HCT116 (cell line): ENCODE data around the gene ADM2.

Experiments
- CBX3 ChIP-seq: IDR thresholded peaks from 2 replicates; pipeline ENCODE4 v1.6.1; 2012; ENCODE audit warnings: low read depth
- ELF1 ChIP-seq: IDR thresholded peaks from 2 replicates; pipeline ENCODE4 v1.6.1; 2012; ENCODE audit warnings: low read depth, borderline replicate concordance
- EZH2 ChIP-seq: fragments of 200-600 bp; sonication (generic); IDR thresholded peaks from 2 replicates; pipeline ENCODE4 v1.6.1; 2017; ENCODE audit warnings: antibody characterized with exemption, mixed run types
- POLR2A ChIP-seq: IDR thresholded peaks from 2 replicates; pipeline ENCODE4 v1.7.0; 2011; ENCODE audit warnings: borderline replicate concordance; ENCODE audit not compliant: insufficient read depth, insufficient read length; ENCODE audit errors: extremely low read depth
- POLR2AphosphoS5 ChIP-seq: IDR thresholded peaks from 2 replicates; pipeline ENCODE4 v1.6.1; 2011; ENCODE audit warnings: mild to moderate bottlenecking, low read depth, low read length, moderate library complexity
- RAD21 ChIP-seq: IDR thresholded peaks from 2 replicates; pipeline ENCODE4 v1.6.1; 2012; ENCODE audit warnings: low read depth, mild to moderate bottlenecking
- SP1 ChIP-seq: IDR thresholded peaks from 2 replicates; pipeline ENCODE4 v1.6.1; 2012; ENCODE audit warnings: low read depth
- TCF7L2 ChIP-seq: IDR thresholded peaks from 2 replicates; pipeline ENCODE4 v1.7.0; 2011; ENCODE audit warnings: borderline replicate concordance, inconsistent platforms; ENCODE audit not compliant: insufficient read depth, insufficient read length; ENCODE audit errors: extremely low read depth
- YY1 ChIP-seq: IDR thresholded peaks from 2 replicates; pipeline ENCODE4 v1.6.1; 2011; ENCODE audit warnings: low read length, low read depth, moderate library complexity, mild to moderate bottlenecking; ENCODE audit not compliant: insufficient replicate concordance; ENCODE audit errors: extremely low read depth
- ZNF274 ChIP-seq: fragments of 200-500 bp; sonication (Bioruptor generic); IDR thresholded peaks from 2 replicates; pipeline ENCODE4 v1.6.1; 2014; ENCODE audit warnings: mild to moderate bottlenecking, low read depth, low read length, inconsistent platforms
- TF ChIP-seq, protein P1 (sequence below), 3 experiments: fragments of 200-600 bp in 1 of 3; sonication (generic) in 1 of 3; IDR thresholded peaks in 2 of 3; conservative IDR thresholded peaks in 1 of 3; 2 replicates each; pipeline ENCODE4 v1.5.1; 2012 to 2017; ENCODE audit warnings: low read depth in 2 of 3, low read length in 2 of 3, antibody characterized with exemption in 1 of 3, borderline replicate concordance in 1 of 3, control low read depth in 1 of 3, mild to moderate bottlenecking in 1 of 3, mixed read lengths in 1 of 3, mixed run types in 1 of 3, moderate library complexity in 1 of 3; ENCODE audit not compliant: insufficient read depth in 1 of 3
- TF ChIP-seq, protein P2 (sequence below): IDR thresholded peaks from 2 replicates; pipeline ENCODE4 v1.6.1; 2012
- TF ChIP-seq, protein P3 (sequence below): IDR thresholded peaks from 2 replicates; pipeline ENCODE4 v1.6.1; 2011; ENCODE audit warnings: mild to moderate bottlenecking, low read length, moderate library complexity; ENCODE audit not compliant: insufficient replicate concordance; ENCODE audit errors: extremely low read depth

DNA sequence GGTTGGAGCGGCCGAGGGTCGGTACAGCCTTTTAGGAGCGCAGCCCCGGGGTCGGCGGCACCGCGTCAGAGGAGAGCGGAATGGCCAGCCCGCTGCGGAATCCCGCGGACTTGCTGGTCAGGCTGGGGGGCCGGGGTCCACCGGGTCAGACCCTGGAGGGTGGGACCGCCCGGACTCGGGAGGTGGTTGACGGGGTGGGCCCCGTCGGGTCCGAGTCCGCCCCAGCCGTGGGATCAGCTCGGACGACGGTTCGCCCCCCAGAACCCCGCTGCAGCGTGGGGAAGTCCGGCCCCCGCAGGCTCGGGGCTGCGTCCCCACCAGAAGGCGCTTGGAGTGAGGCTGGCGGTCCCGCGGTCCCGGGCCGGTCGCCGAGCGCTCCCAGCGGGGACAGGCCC, 301 bp upstream of the ADM2 start:
- TF ChIP-seq, protein P1, sequence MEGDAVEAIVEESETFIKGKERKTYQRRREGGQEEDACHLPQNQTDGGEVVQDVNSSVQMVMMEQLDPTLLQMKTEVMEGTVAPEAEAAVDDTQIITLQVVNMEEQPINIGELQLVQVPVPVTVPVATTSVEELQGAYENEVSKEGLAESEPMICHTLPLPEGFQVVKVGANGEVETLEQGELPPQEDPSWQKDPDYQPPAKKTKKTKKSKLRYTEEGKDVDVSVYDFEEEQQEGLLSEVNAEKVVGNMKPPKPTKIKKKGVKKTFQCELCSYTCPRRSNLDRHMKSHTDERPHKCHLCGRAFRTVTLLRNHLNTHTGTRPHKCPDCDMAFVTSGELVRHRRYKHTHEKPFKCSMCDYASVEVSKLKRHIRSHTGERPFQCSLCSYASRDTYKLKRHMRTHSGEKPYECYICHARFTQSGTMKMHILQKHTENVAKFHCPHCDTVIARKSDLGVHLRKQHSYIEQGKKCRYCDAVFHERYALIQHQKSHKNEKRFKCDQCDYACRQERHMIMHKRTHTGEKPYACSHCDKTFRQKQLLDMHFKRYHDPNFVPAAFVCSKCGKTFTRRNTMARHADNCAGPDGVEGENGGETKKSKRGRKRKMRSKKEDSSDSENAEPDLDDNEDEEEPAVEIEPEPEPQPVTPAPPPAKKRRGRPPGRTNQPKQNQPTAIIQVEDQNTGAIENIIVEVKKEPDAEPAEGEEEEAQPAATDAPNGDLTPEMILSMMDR (IDR thresholded peaks at IDR 0.05 in 2 of 3, conservative IDR thresholded peaks at IDR 0.05 in 1 of 3; ENCODE audit: borderline replicate concordance in 1 of 3, insufficient read depth in 1 of 3, low read depth in 2 of 3, low read length in 2 of 3), result no peak
- TF ChIP-seq ZNF274, result no peak
- no peak for TF ChIP-seq ELF1
- TF ChIP-seq, protein P2, sequence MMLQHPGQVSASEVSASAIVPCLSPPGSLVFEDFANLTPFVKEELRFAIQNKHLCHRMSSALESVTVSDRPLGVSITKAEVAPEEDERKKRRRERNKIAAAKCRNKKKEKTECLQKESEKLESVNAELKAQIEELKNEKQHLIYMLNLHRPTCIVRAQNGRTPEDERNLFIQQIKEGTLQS, result no peak
- TF ChIP-seq, protein P3, sequence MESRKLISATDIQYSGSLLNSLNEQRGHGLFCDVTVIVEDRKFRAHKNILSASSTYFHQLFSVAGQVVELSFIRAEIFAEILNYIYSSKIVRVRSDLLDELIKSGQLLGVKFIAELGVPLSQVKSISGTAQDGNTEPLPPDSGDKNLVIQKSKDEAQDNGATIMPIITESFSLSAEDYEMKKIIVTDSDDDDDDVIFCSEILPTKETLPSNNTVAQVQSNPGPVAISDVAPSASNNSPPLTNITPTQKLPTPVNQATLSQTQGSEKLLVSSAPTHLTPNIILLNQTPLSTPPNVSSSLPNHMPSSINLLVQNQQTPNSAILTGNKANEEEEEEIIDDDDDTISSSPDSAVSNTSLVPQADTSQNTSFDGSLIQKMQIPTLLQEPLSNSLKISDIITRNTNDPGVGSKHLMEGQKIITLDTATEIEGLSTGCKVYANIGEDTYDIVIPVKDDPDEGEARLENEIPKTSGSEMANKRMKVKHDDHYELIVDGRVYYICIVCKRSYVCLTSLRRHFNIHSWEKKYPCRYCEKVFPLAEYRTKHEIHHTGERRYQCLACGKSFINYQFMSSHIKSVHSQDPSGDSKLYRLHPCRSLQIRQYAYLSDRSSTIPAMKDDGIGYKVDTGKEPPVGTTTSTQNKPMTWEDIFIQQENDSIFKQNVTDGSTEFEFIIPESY, result no peak
- TF ChIP-seq EZH2, result no peak
- no peak for TF ChIP-seq POLR2A
- TF ChIP-seq SP1, result no peak
- TF ChIP-seq RAD21, result no peak
- TF ChIP-seq POLR2AphosphoS5, result no peak
- TF ChIP-seq TCF7L2, result no peak
- no peak for TF ChIP-seq CBX3
- TF ChIP-seq YY1, result no peak
